H1 (cell line): ENCODE data around the gene XRRA1. TPM values are rescaled to one million over a fixed set of nuclear protein-coding genes. Genes with fewer than 3 reads are reported as not detected.

Experiments used
- CTCF ChIA-PET: fragments of 300-600 bp; sonication (Branson Sonifier 250); formaldehyde crosslinking; loops from one replicate; lab custom pipeline; 2021; ENCODE audit not compliant: partially characterized antibody; lab: Charles Lee
- POLR2A ChIA-PET: fragments of 300-600 bp; sonication (Branson Sonifier 250); formaldehyde crosslinking; loops from one replicate; lab custom pipeline; 2021; ENCODE audit warnings: inconsistent platforms; ENCODE audit not compliant: partially characterized antibody; lab: Charles Lee
- DNase-seq, 2 experiments: peaks; one replicate each; pipeline versions ENCODE4 v3.0.0 to v3.0.0-alpha.2; 2010 to 2022; ENCODE audit warnings: low spot score in 2 of 2, low read depth in 1 of 2, mixed read lengths in 1 of 2
- FAIRE-seq: peaks from 2 replicates; lab custom pipeline; 2011; peaks lifted over from hg19 to GRCh38; lab: Jason Lieb, UNC
- H2AFZ ChIP-seq: 2 replicates; pipeline ENCODE4 v1.8.1; 2012; ENCODE audit warnings: low read length, inconsistent platforms
- H2AK5ac ChIP-seq: 2 replicates; pipeline ENCODE4 v1.6.1; 2013; ENCODE audit warnings: low read depth, low read length
- H2BK120ac ChIP-seq: replicated peaks from 2 replicates; pipeline ENCODE3; 2013; ENCODE audit warnings: low read depth, low read length, inconsistent platforms
- H2BK12ac ChIP-seq: 2 replicates; pipeline ENCODE4 v1.6.1; 2013; ENCODE audit warnings: low read depth, low read length
- H2BK15ac ChIP-seq: 2 replicates; pipeline ENCODE4 v1.6.1; 2013; ENCODE audit warnings: low read length
- H2BK20ac ChIP-seq: 2 replicates; pipeline ENCODE4 v1.6.1; 2013; ENCODE audit warnings: low read length
- H2BK5ac ChIP-seq: 2 replicates; pipeline ENCODE4 v1.6.1; 2013; ENCODE audit warnings: low read depth, low read length
- H3K14ac ChIP-seq: 2 replicates; pipeline ENCODE4 v1.6.1; 2013; ENCODE audit warnings: inconsistent platforms; ENCODE audit not compliant: insufficient read length
- H3K18ac ChIP-seq: 2 replicates; pipeline ENCODE4 v1.6.1; 2013; ENCODE audit warnings: low read length; ENCODE audit errors: extremely low read depth
- H3K23ac ChIP-seq: 2 replicates; pipeline ENCODE4 v1.6.1; 2013; ENCODE audit warnings: inconsistent platforms; ENCODE audit not compliant: insufficient read length
- H3K23me2 ChIP-seq: 2 replicates; pipeline ENCODE4 v1.6.1; 2013; ENCODE audit warnings: low read depth, low read length
- H3K27ac ChIP-seq: 2 replicates; pipeline ENCODE4 v1.6.1; 2011; ENCODE audit warnings: low read depth, low read length, inconsistent platforms
- H3K27me3 ChIP-seq, 4 experiments: replicated peaks in 1 of 4; 1 replicate in 1 of 4; 2 replicates in 3 of 4; pipeline versions ENCODE4 v1.6.1 to v1.8.1; 2011 to 2013; ENCODE audit warnings: low read length in 3 of 4, mild to moderate bottlenecking in 3 of 4, inconsistent platforms in 2 of 4, mixed read lengths in 2 of 4, moderate library complexity in 1 of 4; ENCODE audit not compliant: control insufficient read depth in 3 of 4, insufficient read depth in 3 of 4; ENCODE audit errors: extremely low read depth in 1 of 4
- H3K36me3 ChIP-seq, 4 experiments: 2 replicates each; pipeline versions ENCODE4 v1.6.1 to v1.8.1; 2011 to 2013; ENCODE audit warnings: mild to moderate bottlenecking in 4 of 4, low read length in 3 of 4, moderate library complexity in 2 of 4, control low read depth in 1 of 4, inconsistent platforms in 1 of 4; ENCODE audit not compliant: insufficient read depth in 4 of 4, control insufficient read depth in 2 of 4
- H3K4ac ChIP-seq: replicated peaks from 2 replicates; pipeline ENCODE3; 2013; ENCODE audit warnings: low read length, low read depth, mixed read lengths, inconsistent platforms; ENCODE audit not compliant: insufficient read length
- H3K4me1 ChIP-seq, 4 experiments: replicated peaks in 1 of 4; 1 replicate in 1 of 4; 2 replicates in 3 of 4; pipeline versions ENCODE4 v1.6.1 to v1.8.1; 2011 to 2013; ENCODE audit warnings: low read length in 3 of 4, inconsistent platforms in 2 of 4, mixed read lengths in 1 of 4; ENCODE audit not compliant: insufficient read depth in 4 of 4, control insufficient read depth in 3 of 4
- H3K4me2 ChIP-seq, 2 experiments: 2 replicates each; pipeline versions ENCODE4 v1.6.1 to v1.8.1; 2011 to 2013; ENCODE audit warnings: low read depth in 2 of 2, low read length in 2 of 2, control low read depth in 1 of 2, inconsistent platforms in 1 of 2, mild to moderate bottlenecking in 1 of 2; ENCODE audit not compliant: insufficient read depth in 1 of 2
- H3K4me3 ChIP-seq, 4 experiments: fragments of 200-600, 300-600 bp in 1 of 4; sonication (generic), shearing (Covaris generic), sonication (Bioruptor Twin) in 1 of 4; 2 replicates each; pipeline versions ENCODE4 v1.5.1 to v1.8.1; 2011 to 2016; ENCODE audit warnings: low read length in 4 of 4, low read depth in 3 of 4, control low read depth in 2 of 4, inconsistent platforms in 2 of 4, mild to moderate bottlenecking in 2 of 4, mixed read lengths in 1 of 4, moderate library complexity in 1 of 4; ENCODE audit not compliant: insufficient read depth in 2 of 4; ENCODE audit errors: extremely low read depth in 1 of 4
- H3K56ac ChIP-seq: replicated peaks from 2 replicates; pipeline ENCODE3; 2013; ENCODE audit warnings: low read depth, mild to moderate bottlenecking, mixed read lengths, low read length, inconsistent platforms; ENCODE audit not compliant: insufficient read length
- H3K79me1 ChIP-seq: 2 replicates; pipeline ENCODE4 v1.6.1; 2013; ENCODE audit warnings: low read depth, low read length, control low read depth
- H3K79me2 ChIP-seq, 2 experiments: 2 replicates each; pipeline versions ENCODE4 v1.6.1 to v1.8.1; 2012 to 2013; ENCODE audit warnings: low read length in 2 of 2, mild to moderate bottlenecking in 2 of 2, inconsistent platforms in 1 of 2; ENCODE audit not compliant: insufficient read depth in 2 of 2, control insufficient read depth in 1 of 2
- H3K9ac ChIP-seq, 4 experiments: replicated peaks in 1 of 4; 1 replicate in 1 of 4; 2 replicates in 3 of 4; pipeline versions ENCODE4 v1.6.1 to v1.8.1; 2011 to 2013; ENCODE audit warnings: low read depth in 3 of 4, low read length in 3 of 4, control low read depth in 2 of 4, mild to moderate bottlenecking in 2 of 4, moderate library complexity in 2 of 4, inconsistent platforms in 1 of 4; ENCODE audit errors: extremely low read depth in 1 of 4
- H3K9me3 ChIP-seq, 2 experiments: 2 replicates each; pipeline versions ENCODE4 v1.6.1 to v1.8.1; 2012 to 2013; ENCODE audit warnings: mild to moderate bottlenecking in 2 of 2, moderate library complexity in 2 of 2, control low read depth in 1 of 2, inconsistent platforms in 1 of 2, low read depth in 1 of 2, low read length in 1 of 2, mixed read lengths in 1 of 2; ENCODE audit not compliant: insufficient read depth in 2 of 2
- H4K20me1 ChIP-seq, 2 experiments: replicated peaks in 1 of 2; 2 replicates each; pipeline versions ENCODE3 to v1.8.1; 2011 to 2013; ENCODE audit warnings: inconsistent platforms in 2 of 2, low read length in 2 of 2, mild to moderate bottlenecking in 1 of 2; ENCODE audit not compliant: insufficient read depth in 2 of 2, control insufficient read depth in 1 of 2
- H4K5ac ChIP-seq: 2 replicates; pipeline ENCODE4 v1.6.1; 2013; ENCODE audit warnings: low read length, low read depth, mixed read lengths, inconsistent platforms; ENCODE audit not compliant: insufficient read length
- H4K8ac ChIP-seq: 2 replicates; pipeline ENCODE4 v1.8.0; 2013; ENCODE audit warnings: mild to moderate bottlenecking, moderate library complexity, low read length, inconsistent platforms; ENCODE audit not compliant: insufficient read depth; ENCODE audit errors: extremely low read depth
- H4K91ac ChIP-seq: replicated peaks from 2 replicates; pipeline ENCODE3; 2013; ENCODE audit warnings: low read length, mixed read lengths, inconsistent platforms; ENCODE audit not compliant: insufficient read length
- ATF2 ChIP-seq: IDR thresholded peaks from 2 replicates; pipeline ENCODE4 v1.6.1; 2012; ENCODE audit warnings: low read length, inconsistent platforms
- BACH1 ChIP-seq: IDR thresholded peaks from 2 replicates; pipeline ENCODE4 v1.6.1; 2012; ENCODE audit warnings: low read length, improper control_type of control experiment
- BRCA1 ChIP-seq: IDR thresholded peaks from 2 replicates; pipeline ENCODE4 v1.6.1; 2012; ENCODE audit warnings: low read depth, low read length, improper control_type of control experiment
- CHD1 ChIP-seq: IDR thresholded peaks from 2 replicates; pipeline ENCODE4 v1.6.1; 2012; ENCODE audit warnings: low read depth, low read length, improper control_type of control experiment
- GABPA ChIP-seq: IDR thresholded peaks from 2 replicates; pipeline ENCODE4 v1.6.1; 2011; ENCODE audit warnings: mild to moderate bottlenecking, low read length, moderate library complexity, borderline replicate concordance; ENCODE audit not compliant: insufficient read depth
- HDAC2 ChIP-seq, 2 experiments: fragments of 300-600 bp in 1 of 2; sonication (generic) in 1 of 2; IDR thresholded peaks; 2 replicates each; pipeline ENCODE4 v1.6.1; 2011 to 2012; ENCODE audit warnings: low read depth in 2 of 2, low read length in 2 of 2, mild to moderate bottlenecking in 2 of 2, moderate library complexity in 2 of 2, borderline replicate concordance in 1 of 2, inconsistent platforms in 1 of 2
- POLR2A ChIP-seq, 2 experiments: IDR thresholded peaks; 1 replicate in 1 of 2; 2 replicates in 1 of 2; pipeline ENCODE4 v1.6.1; 2011; ENCODE audit warnings: low read depth in 2 of 2, low read length in 2 of 2, mild to moderate bottlenecking in 2 of 2; ENCODE audit errors: control extremely low read depth in 1 of 2
- POLR2AphosphoS5 ChIP-seq: IDR thresholded peaks from 2 replicates; pipeline ENCODE4 v1.6.1; 2011; ENCODE audit warnings: low read depth, low read length
- POU5F1 ChIP-seq: IDR thresholded peaks from 2 replicates; pipeline ENCODE4 v1.6.1; 2011; ENCODE audit warnings: low read depth, mild to moderate bottlenecking, low read length, moderate library complexity
- SP1 ChIP-seq: IDR thresholded peaks from 2 replicates; pipeline ENCODE4 v1.6.1; 2011; ENCODE audit warnings: low read depth, low read length
- TAF1 ChIP-seq: IDR thresholded peaks from 2 replicates; pipeline ENCODE4 v1.6.1; 2011; ENCODE audit warnings: mild to moderate bottlenecking, low read depth, low read length
- WGBS, 2 experiments: shearing (Covaris generic) in 1 of 2; methylation state at CpG; one replicate each; pipeline versions ENCODE4 v1.1.6 to v1.1.7; 2013 to 2015; ENCODE audit warnings: low lambda C conversion rate in 2 of 2, mixed read lengths in 2 of 2, inconsistent platforms in 1 of 2, low coverage in 1 of 2, missing lambda C conversion rate in 1 of 2; ENCODE audit not compliant: insufficient replicate concordance in 2 of 2, insufficient coverage in 1 of 2, insufficient read length in 1 of 2; ENCODE audit errors: extremely low coverage in 1 of 2, missing lambda C conversion rate in 1 of 2; 5-methylcytosine and 5-hydroxymethylcytosine counted together
- polyA plus RNA-seq, 7 experiments: library from polyadenylated mRNA; depleted of rRNA in 3 of 7; stranded (reverse) in 5 of 7; unstranded in 2 of 7; fragments of >200 nt in 5 of 7; fragments of 200-250 nt in 2 of 7; gene quantifications; 1 replicate in 5 of 7; 2 replicates in 1 of 7; 4 replicates in 1 of 7; pipeline versions ENCODE4 v1.2.1 to v1.2.3, GENCODE V29; 2011 to 2013; ENCODE audit warnings: missing spikeins in 2 of 7, mixed read lengths in 2 of 7
- total RNA-seq: library from RNA; stranded (reverse); fragmentation: NEBNext Ultra II Directional; extraction: Animal tissue kit (Norgen Biotek cat#: 25700); gene quantifications from 2 replicates; pipeline ENCODE4 v1.2.1, GENCODE V29; 2021

Gene XRRA1
- total and polyA plus RNA-seq, 2 of the 8 experiments (the other 6 are each of a cell fraction or from before 2014, with no cell fraction given): 2.1 to 7.1 TPM

- H3K18ac ChIP-seq: peak within 1 kb of the TSS; percentile 52; the same call in 1 of the 2 replicates
- no peaks in the 10 kb centered on the region; a peak in 2 of 7 replicates for H3K4me1 ChIP-seq
- WGBS, 2 experiments: 3% methylated on average over 36 of the region's 46 CpGs; no CpG with 5 or more reads in 1 of the 2 experiments
- no peaks in the 10 kb centered on the region for H3K27me3 ChIP-seq
- DNase-seq (peak; percentile 63 to 83), FAIRE-seq (no peak)
- peak within 1 kb of the TSS; percentile 87 for H4K8ac ChIP-seq
- H4K91ac ChIP-seq: no peak within 1 kb of the TSS
- H2AFZ ChIP-seq: peak within 1 kb of the TSS; percentile 48; the same call in 1 of the 2 replicates
- no peaks in the 10 kb centered on the region; the same call in 1 of the 2 replicates for H3K79me1 ChIP-seq
- H3K4me3 ChIP-seq: peak within 1 kb of the TSS; percentile 71 to 99 (median 80)
- peak within 1 kb of the TSS; percentile 72 to 79 for H3K4me2 ChIP-seq
- H3K9me3 ChIP-seq: no peaks in the 10 kb centered on the region
- no peak within 1 kb of the TSS for H2BK5ac ChIP-seq
- peak within 1 kb of the TSS; percentile 44 for H3K4ac ChIP-seq
- no peak within 1 kb of the TSS for H2AK5ac ChIP-seq
- no peak within 1 kb of the TSS for H2BK120ac ChIP-seq
- H4K5ac ChIP-seq: peak within 1 kb of the TSS; percentile 74
- H2BK15ac ChIP-seq: no peak within 1 kb of the TSS
- no peak within 1 kb of the TSS for H3K23ac ChIP-seq
- no peaks in the 10 kb centered on the region for H3K36me3 ChIP-seq
- H3K56ac ChIP-seq: no peak within 1 kb of the TSS
- H3K27ac ChIP-seq: no peak within 1 kb of the TSS
- CTCF ChIA-PET: interaction anchor here (0.6 to 1.7 kb wide), 3 partner anchors 17 to 689 kb away, joined by 3 to 4 read pairs (median 3); no protein-coding TSS in a partner anchor
- no peak within 1 kb of the TSS for H2BK12ac ChIP-seq
- POLR2A ChIA-PET: interaction anchor here (0.6 to 1.8 kb wide), 21 partner anchors 9 to 566 kb away, joined by 3 to 10 read pairs (median 4); partner anchors contain the start of genes SPCS2 and XRRA1
- peaks cover 0 to 11% of the 10 kb centered on the region in 2 experiments; a peak in 2 of 4 replicates for H3K79me2 ChIP-seq
- H3K14ac ChIP-seq: no peak within 1 kb of the TSS
- H2BK20ac ChIP-seq: no peak within 1 kb of the TSS
- H4K20me1 ChIP-seq: no peaks in the 10 kb centered on the region
- peaks cover 8% of the 10 kb centered on the region; the same call in 1 of the 2 replicates for H3K23me2 ChIP-seq
- peak within 1 kb of the TSS; percentile 33 to 56 (median 45) for H3K9ac ChIP-seq
- TF ChIP-seq BACH1 (no peak), POU5F1 (0 out of 2 replicates have a peak, but pooled peaks have one; percentile 24), TAF1 (peak; percentile 88), ATF2 (no peak), BRCA1 (no peak), POLR2A (IDR thresholded peaks at IDR 0.05; ENCODE audit: control extremely low read depth in 1 of 2, low read depth in 2 of 2, low read length in 2 of 2) (peak; percentile 83 to 93), POLR2AphosphoS5 (peak; percentile 90; the same call in 1 of the 2 replicates), SP1 (peak; percentile 67), GABPA (no peak), CHD1 (no peak), HDAC2 (IDR thresholded peaks at IDR 0.05; ENCODE audit: borderline replicate concordance in 1 of 2, low read depth in 2 of 2, low read length in 2 of 2) (no peak)
These were observed 39.8 kb upstream of the XRRA1 start, which contains the start of gene NEU3 for GRCh38 chr11:74988541-74989259. Gene NEU3 (plus strand): TSS chr11:74988933. CDS start chr11:74989061, 128 bp downstream.
